ENCODE results near the gene D2HGDH.

DNA sequence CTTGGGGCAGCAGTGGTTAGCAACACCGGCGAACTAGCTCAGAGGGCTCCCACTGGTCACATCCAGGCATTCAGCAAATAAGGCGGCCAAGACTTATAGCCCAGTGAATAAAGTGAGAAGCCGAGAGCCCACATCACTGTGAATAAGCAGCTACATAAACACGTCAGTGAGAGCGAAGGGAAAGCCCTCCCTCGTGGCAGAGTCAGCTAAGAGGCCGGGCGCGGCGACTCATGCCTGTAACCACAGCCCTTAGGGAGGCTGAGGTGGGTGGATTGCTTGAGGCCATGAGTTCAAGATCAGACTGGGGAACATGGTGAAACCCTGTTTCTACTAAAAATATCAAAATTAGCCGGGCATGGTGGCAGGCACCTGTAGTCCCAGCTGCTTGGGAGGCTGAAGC is 5.2 kb downstream of the D2HGDH start:
- TF ChIP-seq, protein P1, sequence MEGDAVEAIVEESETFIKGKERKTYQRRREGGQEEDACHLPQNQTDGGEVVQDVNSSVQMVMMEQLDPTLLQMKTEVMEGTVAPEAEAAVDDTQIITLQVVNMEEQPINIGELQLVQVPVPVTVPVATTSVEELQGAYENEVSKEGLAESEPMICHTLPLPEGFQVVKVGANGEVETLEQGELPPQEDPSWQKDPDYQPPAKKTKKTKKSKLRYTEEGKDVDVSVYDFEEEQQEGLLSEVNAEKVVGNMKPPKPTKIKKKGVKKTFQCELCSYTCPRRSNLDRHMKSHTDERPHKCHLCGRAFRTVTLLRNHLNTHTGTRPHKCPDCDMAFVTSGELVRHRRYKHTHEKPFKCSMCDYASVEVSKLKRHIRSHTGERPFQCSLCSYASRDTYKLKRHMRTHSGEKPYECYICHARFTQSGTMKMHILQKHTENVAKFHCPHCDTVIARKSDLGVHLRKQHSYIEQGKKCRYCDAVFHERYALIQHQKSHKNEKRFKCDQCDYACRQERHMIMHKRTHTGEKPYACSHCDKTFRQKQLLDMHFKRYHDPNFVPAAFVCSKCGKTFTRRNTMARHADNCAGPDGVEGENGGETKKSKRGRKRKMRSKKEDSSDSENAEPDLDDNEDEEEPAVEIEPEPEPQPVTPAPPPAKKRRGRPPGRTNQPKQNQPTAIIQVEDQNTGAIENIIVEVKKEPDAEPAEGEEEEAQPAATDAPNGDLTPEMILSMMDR (IDR thresholded peaks at IDR 0.05; ENCODE audit: low read length) = no peak
- TF ChIP-seq EZH2 (optimal IDR thresholded peaks at IDR 0.05; ENCODE audit: low read depth, low read length) = no peak
